Gastroesophageal sphincter (tissue), 4 donors: Measurements from ENCODE around the gene LMO4. TPM values are rescaled to one million over a fixed set of nuclear protein-coding genes. Genes with fewer than 3 reads are reported as not detected.

Experiments
- ATAC-seq: fragments of 150-250 bp; one replicate; pipeline ENCODE4 v1.9.1; 2016; ENCODE audit warnings: mild to moderate bottlenecking, moderate library complexity
- H3K27ac ChIP-seq, 4 donors: fragments of 200-600 bp; sonication (generic) in 3 of 4; 1 replicate in 3 of 4; 2 replicates in 1 of 4; pipeline ENCODE4 v1.5.1; 2016 to 2019
- H3K27me3 ChIP-seq: fragments of 200-600 bp; sonication (generic); one replicate; pipeline ENCODE4 v1.5.1; 2019
- H3K36me3 ChIP-seq, 2 donors: fragments of 200-600 bp; sonication (generic); one replicate each; pipeline ENCODE4 v1.5.1; 2019; ENCODE audit warnings: control low read depth in 1 of 2
- H3K4me1 ChIP-seq, 3 donors: fragments of 200-600 bp; sonication (generic); 1 replicate in 2 of 3; 2 replicates in 1 of 3; pipeline ENCODE4 v1.5.1; 2016 to 2019; ENCODE audit warnings: control low read depth in 2 of 3
- H3K4me3 ChIP-seq, 2 donors: fragments of 200-600 bp; sonication (generic); one replicate each; pipeline ENCODE4 v1.5.1; 2019; ENCODE audit warnings: mild to moderate bottlenecking in 1 of 2, moderate library complexity in 1 of 2
- H3K9me3 ChIP-seq, 3 donors: fragments of 200-600 bp; sonication (generic); one replicate each; pipeline ENCODE4 v1.5.1; 2017 to 2019; ENCODE audit warnings: control low read depth in 2 of 3
- CTCF ChIP-seq, 4 experiments: fragments of 200-600 bp in 2 of 4; fragments of 450-650 bp in 2 of 4; sonication (generic) in 1 of 4; IDR thresholded peaks; one replicate each; pipeline ENCODE4 v1.5.1; 2017 to 2019; ENCODE audit warnings: antibody characterized with exemption in 4 of 4, mild to moderate bottlenecking in 2 of 4, moderate library complexity in 2 of 4
- EP300 ChIP-seq: sonication (generic); formaldehyde crosslinking; IDR thresholded peaks from one replicate; pipeline ENCODE4 v1.6.1; 2017; ENCODE audit warnings: antibody characterized with exemption, mild to moderate bottlenecking
- POLR2A ChIP-seq, 2 donors: fragments of 450-650 bp; IDR thresholded peaks; one replicate each; pipeline ENCODE4 v1.6.1; 2017; ENCODE audit warnings: antibody characterized with exemption in 2 of 2, mild to moderate bottlenecking in 2 of 2, moderate library complexity in 1 of 2
- POLR2AphosphoS5 ChIP-seq: sonication (generic); formaldehyde crosslinking; IDR thresholded peaks from one replicate; pipeline ENCODE4 v1.6.1; 2017; ENCODE audit warnings: antibody characterized with exemption
- WGBS, 2 donors: methylation state at CpG; one replicate each; pipeline ENCODE4 v1.1.5; 2018; ENCODE audit warnings: low coverage in 1 of 2; 5-methylcytosine and 5-hydroxymethylcytosine counted together
- total RNA-seq, 4 donors: library from RNA; depleted of rRNA; stranded (reverse); fragments of >200 nt; gene quantifications; one replicate each; pipeline ENCODE4 v1.1.0, GENCODE V29; 2016

Gene LMO4
- total RNA-seq, 4 donors from 2014 or later: 44.7 to 166 (median 66.3) TPM

GRCh38 chr1:87336623-87337067 is 8.0 kb downstream of the LMO4 start:
- H3K36me3 ChIP-seq: peaks cover 2 to 28% of the 10 kb centered on the region in 2 donors
- WGBS, 2 donors: 8 to 20% methylated on average over 5 to 10 of the region's 10 CpGs
- H3K4me3 ChIP-seq: peak overlapping the region; percentile 86 to 95

DNA sequence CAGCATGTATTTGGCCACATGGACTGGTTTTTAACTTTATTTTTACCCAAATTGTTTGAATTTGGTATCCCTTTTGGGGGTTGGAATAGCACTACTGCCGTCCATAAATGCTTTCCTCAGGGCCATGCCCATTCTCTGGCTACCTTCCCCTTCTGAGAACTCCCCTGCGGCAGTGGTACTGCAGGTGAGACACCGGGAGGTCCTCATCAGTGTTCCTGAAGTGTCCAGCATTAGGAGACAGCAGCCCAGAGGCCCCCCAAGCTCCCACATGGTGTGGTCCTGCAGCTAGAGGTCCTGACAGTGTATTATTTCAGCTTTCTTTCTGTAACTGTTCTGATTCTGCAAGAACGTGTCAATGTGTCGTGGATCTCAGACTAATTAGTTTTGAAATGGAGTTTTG is 8.9 kb downstream of the LMO4 start:
- TF ChIP-seq EP300: no peak
- no peak for TF ChIP-seq POLR2A (IDR thresholded peaks at IDR 0.05)
- TF ChIP-seq CTCF (IDR thresholded peaks at IDR 0.05): no peak
- TF ChIP-seq POLR2AphosphoS5: no peak
- Histone ChIP-seq H3K4me3 (peak overlapping the region in 1 of 2 donors; percentile 86), H3K27me3 (no peaks in the 10 kb centered on the region), H3K36me3 (peaks cover 2 to 37% of the 10 kb centered on the region in 2 donors), H3K4me1 (peaks cover 6 to 93% (median 26%) of the 10 kb centered on the region in 3 donors), H3K9me3 (no peaks in the 10 kb centered on the region), H3K27ac (peak overlapping the region in 2 of 4 donors; percentile 48 to 97)
- 32 to 50% methylated on average over 2 to 5 of the region's 5 CpGs for WGBS, 2 donors
- ATAC-seq: no peak

More at GRCh38 chr1:87336623-87337067, 8.0 kb downstream of the LMO4 start:
- ATAC-seq: no peak
- TF ChIP-seq CTCF (IDR thresholded peaks at IDR 0.05) (no peak), POLR2AphosphoS5 (no peak)
- peaks cover 4 to 92% (median 26%) of the 10 kb centered on the region in 3 donors for H3K4me1 ChIP-seq
- H3K27ac ChIP-seq: peak overlapping the region; percentile 33 to 97 (median 50)
- H3K9me3 ChIP-seq: no peaks in the 10 kb centered on the region
- H3K27me3 ChIP-seq: no peaks in the 10 kb centered on the region

- no peaks in the 10 kb centered on the region for H3K27me3 ChIP-seq
- no peaks in the 10 kb centered on the region for H3K9me3 ChIP-seq
- ATAC-seq: no peak
- no peak for TF ChIP-seq POLR2A (IDR thresholded peaks at IDR 0.05)
- no peak for TF ChIP-seq POLR2AphosphoS5
- TF ChIP-seq EP300: no peak
- TF ChIP-seq CTCF (IDR thresholded peaks at IDR 0.05): no peak
- peak overlapping the region in 1 of 4 donors; percentile 97 for H3K27ac ChIP-seq
- H3K4me3 ChIP-seq: no peak overlapping the region
- peaks cover 2 to 46% of the 10 kb centered on the region in 2 donors for H3K36me3 ChIP-seq
- 20 to 22% methylated on average over 3 of the region's 3 CpGs for WGBS, 2 donors
- H3K4me1 ChIP-seq: peaks cover 6 to 93% (median 24%) of the 10 kb centered on the region in 3 donors
Measured at GRCh38 chr1:87338566-87338965, 9.9 kb downstream of the LMO4 start.

DNA sequence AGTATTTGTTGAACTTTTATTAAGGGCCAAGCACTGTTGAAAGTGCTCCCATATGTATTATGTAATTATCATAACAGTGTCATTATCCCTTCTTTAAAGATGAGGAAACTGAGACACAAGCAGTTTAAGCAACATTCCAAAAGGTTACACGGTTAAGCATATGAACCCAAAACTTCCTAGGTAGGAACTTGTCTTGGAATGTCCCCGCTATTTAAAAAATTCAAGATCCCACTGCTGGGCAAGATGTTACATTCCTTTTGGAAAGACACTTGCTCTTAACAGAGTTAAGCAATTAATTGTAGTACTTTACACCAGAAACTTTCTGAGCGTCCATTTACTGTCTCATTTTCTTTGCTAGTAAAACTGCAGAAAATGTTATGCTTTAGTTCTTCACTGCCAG is 15.6 kb downstream of the LMO4 start:
- Histone ChIP-seq H3K36me3 (peaks cover 2 to 73% of the 10 kb centered on the region in 2 donors), H3K4me1 (peaks cover 0 to 94% (median 2%) of the 10 kb centered on the region in 3 donors), H3K27ac (peak overlapping the region in 1 of 4 donors; percentile 29), H3K27me3 (no peaks in the 10 kb centered on the region), H3K9me3 (no peaks in the 10 kb centered on the region), H3K4me3 (no peak overlapping the region)
- 47 to 73% methylated on average over 3 of the region's 3 CpGs for WGBS, 2 donors
- TF ChIP-seq POLR2A (IDR thresholded peaks at IDR 0.05) (no peak), CTCF (IDR thresholded peaks at IDR 0.05) (no peak), EP300 (no peak), POLR2AphosphoS5 (no peak)
- ATAC-seq: no peak

GRCh38 chr1:87346130-87346814 is 17.6 kb downstream of the LMO4 start:
- no peak for ATAC-seq
- TF ChIP-seq EP300 (no peak), POLR2AphosphoS5 (no peak), CTCF (IDR thresholded peaks at IDR 0.05) (no peak), POLR2A (IDR thresholded peaks at IDR 0.05) (no peak)
- Histone ChIP-seq H3K4me1 (peaks cover 0 to 73% (median 2%) of the 10 kb centered on the region in 3 donors), H3K27ac (peak overlapping the region in 1 of 4 donors; percentile 50), H3K4me3 (no peak overlapping the region), H3K9me3 (no peaks in the 10 kb centered on the region), H3K27me3 (no peaks in the 10 kb centered on the region), H3K36me3 (peaks cover 0 to 52% of the 10 kb centered on the region in 2 donors)
- 56 to 61% methylated on average over 6 of the region's 8 CpGs for WGBS, 2 donors
